Neutrophil (primary cell): ENCODE results near the gene USP54.

ENCODE experiments used
- H3K27ac ChIP-seq: fragments of 200-600 bp; sonication (generic); 2 replicates; pipeline ENCODE4 v1.5.1; 2016; ENCODE audit warnings: mild to moderate bottlenecking, moderate library complexity
- H3K27me3 ChIP-seq: fragments of 200-600 bp; sonication (generic); 2 replicates; pipeline ENCODE4 v1.6.0; 2016; ENCODE audit warnings: mild to moderate bottlenecking
- H3K36me3 ChIP-seq: fragments of 200-600 bp; sonication (generic); 2 replicates; pipeline ENCODE4 v1.5.1; 2017
- H3K4me1 ChIP-seq, 2 experiments: fragments of 200-600 bp in 1 of 2; sonication (generic) in 1 of 2; 1 replicate in 1 of 2; 2 replicates in 1 of 2; pipeline versions ENCODE4 v1.5.1 to v1.6.1; 2013 to 2016; ENCODE audit warnings: low read depth in 1 of 2, low read length in 1 of 2, mild to moderate bottlenecking in 1 of 2, moderate library complexity in 1 of 2; ENCODE audit not compliant: control insufficient read depth in 1 of 2, insufficient read depth in 1 of 2
- H3K4me3 ChIP-seq, 2 experiments: fragments of 200-600 bp in 1 of 2; sonication (generic) in 1 of 2; 1 replicate in 1 of 2; 2 replicates in 1 of 2; pipeline ENCODE4 v1.5.1; 2013 to 2016; ENCODE audit warnings: low read depth in 1 of 2, low read length in 1 of 2, mild to moderate bottlenecking in 1 of 2, moderate library complexity in 1 of 2
- H3K9me3 ChIP-seq: fragments of 200-600 bp; sonication (generic); 2 replicates; pipeline ENCODE4 v1.5.1; 2016
- CTCF ChIP-seq: fragments of 200-600 bp; sonication (generic); IDR thresholded peaks from 2 replicates; pipeline ENCODE4 v1.5.1; 2016; ENCODE audit warnings: antibody characterized with exemption

Gene USP54

GRCh38 chr10:73469579-73469978 is 121.6 kb downstream of the USP54 start:
- peaks cover 88% of the 10 kb centered on the region for H3K36me3 ChIP-seq
- H3K9me3 ChIP-seq: no peaks in the 10 kb centered on the region
- no peak for TF ChIP-seq CTCF
- no peak overlapping the region for H3K27ac ChIP-seq
- H3K27me3 ChIP-seq: no peaks in the 10 kb centered on the region
- no peak overlapping the region for H3K4me3 ChIP-seq
- H3K4me1 ChIP-seq: no peaks in the 10 kb centered on the region

- no peaks in the 10 kb centered on the region for H3K4me1 ChIP-seq
- H3K27me3 ChIP-seq: no peaks in the 10 kb centered on the region
- H3K9me3 ChIP-seq: no peaks in the 10 kb centered on the region
- H3K36me3 ChIP-seq: peaks cover 85% of the 10 kb centered on the region
- no peak for TF ChIP-seq CTCF
- no peak overlapping the region for H3K4me3 ChIP-seq
- H3K27ac ChIP-seq: no peak overlapping the region
These were observed 123.9 kb downstream of the USP54 start for GRCh38 chr10:73467206-73467605.

GRCh38 chr10:73465978-73466726 is 125.0 kb downstream of the USP54 start:
- no peaks in the 10 kb centered on the region for H3K9me3 ChIP-seq
- no peak for TF ChIP-seq CTCF
- H3K27me3 ChIP-seq: no peaks in the 10 kb centered on the region
- no peak overlapping the region for H3K27ac ChIP-seq
- peaks cover 79% of the 10 kb centered on the region for H3K36me3 ChIP-seq
- no peaks in the 10 kb centered on the region for H3K4me1 ChIP-seq
- no peak overlapping the region for H3K4me3 ChIP-seq

GRCh38 chr10:73460897-73461296 is 130.2 kb downstream of the USP54 start:
- H3K9me3 ChIP-seq: no peaks in the 10 kb centered on the region
- peaks cover 49% of the 10 kb centered on the region for H3K36me3 ChIP-seq
- no peak overlapping the region for H3K4me3 ChIP-seq
- TF ChIP-seq CTCF: no peak
- no peak overlapping the region for H3K27ac ChIP-seq
- H3K4me1 ChIP-seq: no peaks in the 10 kb centered on the region
- no peaks in the 10 kb centered on the region for H3K27me3 ChIP-seq

GRCh38 chr10:73459683-73460314 is 131.3 kb downstream of the USP54 start:
- H3K27me3 ChIP-seq: no peaks in the 10 kb centered on the region
- H3K36me3 ChIP-seq: peaks cover 38% of the 10 kb centered on the region

More at GRCh38 chr10:73459683-73460314, 131.3 kb downstream of the USP54 start:
- no peak overlapping the region for H3K27ac ChIP-seq
- no peaks in the 10 kb centered on the region for H3K9me3 ChIP-seq
- no peak overlapping the region for H3K4me3 ChIP-seq
- H3K4me1 ChIP-seq: no peaks in the 10 kb centered on the region
- no peak for TF ChIP-seq CTCF
